D341Med (cell line): ENCODE measurements around the gene IFIT3.
"Not testable (repeated sequence)": the region's sequence is repeated elsewhere in the genome, so short reads cannot be mapped to it uniquely, and the experiment has no call there.

Source experiments
- DNase-seq: peaks from one replicate; pipeline ENCODE4 v3.0.0; 2012; ENCODE audit warnings: low spot score

The IFIT3 gene

DNA sequence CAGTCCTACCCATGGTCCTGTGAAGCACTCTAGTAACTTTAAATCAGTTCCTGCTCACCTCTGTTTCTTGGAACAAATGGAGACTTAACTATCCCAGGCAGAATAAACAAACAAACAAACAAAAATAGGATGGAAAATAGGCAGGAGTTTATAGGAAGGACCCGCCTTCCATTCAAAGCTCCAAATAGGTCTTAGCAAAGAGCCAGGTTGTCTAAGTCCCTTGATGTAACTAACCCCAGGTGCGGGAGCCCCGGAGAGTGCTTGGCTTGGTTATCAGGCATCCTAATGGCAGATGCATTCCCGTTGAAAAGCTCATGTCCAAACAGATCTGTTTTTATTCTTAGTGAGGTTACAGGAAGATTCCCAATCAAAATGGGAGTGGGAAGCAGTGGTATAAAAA lies 23.8 kb upstream of the IFIT3 start:
- no peak for DNase-seq

DNA sequence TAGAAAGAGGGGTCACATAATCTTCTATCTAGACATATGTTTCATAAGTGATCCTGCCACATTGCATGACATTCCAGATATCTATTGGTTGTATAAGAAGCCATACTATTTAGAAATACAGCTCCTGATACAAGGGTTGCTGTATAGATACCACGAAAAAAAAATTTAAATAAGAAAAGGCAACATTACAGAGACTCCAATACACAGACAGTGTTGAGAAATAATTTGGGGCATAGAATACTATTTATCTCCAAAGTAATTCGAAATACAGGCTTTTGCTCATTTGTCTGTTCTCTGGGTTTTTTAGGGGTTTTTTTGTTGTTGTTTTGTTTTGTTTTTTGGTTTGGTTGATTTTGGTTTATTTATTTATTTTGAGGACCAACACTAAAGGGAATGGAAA lies 23.4 kb upstream of the IFIT3 start:
- no peak for DNase-seq

DNA sequence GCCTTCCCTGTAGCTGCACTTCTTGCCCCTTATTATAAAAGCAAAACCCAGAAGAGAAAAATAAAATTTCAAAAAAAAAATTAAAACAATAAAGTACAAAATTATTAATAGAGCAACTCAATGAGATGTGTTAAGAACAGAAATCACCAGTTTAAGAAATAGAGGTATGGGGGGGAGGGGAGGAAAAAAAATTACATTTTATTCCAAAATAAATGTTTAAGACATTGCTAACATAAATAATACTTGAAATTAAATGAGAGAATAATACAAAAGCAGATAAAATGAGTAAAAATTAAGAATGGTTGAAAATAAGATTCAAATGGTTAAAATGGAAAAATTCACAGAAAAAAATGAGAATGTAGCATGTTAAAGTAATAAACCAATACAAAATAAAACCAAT lies 22.9 kb upstream of the IFIT3 start:
- no peak for DNase-seq

DNA sequence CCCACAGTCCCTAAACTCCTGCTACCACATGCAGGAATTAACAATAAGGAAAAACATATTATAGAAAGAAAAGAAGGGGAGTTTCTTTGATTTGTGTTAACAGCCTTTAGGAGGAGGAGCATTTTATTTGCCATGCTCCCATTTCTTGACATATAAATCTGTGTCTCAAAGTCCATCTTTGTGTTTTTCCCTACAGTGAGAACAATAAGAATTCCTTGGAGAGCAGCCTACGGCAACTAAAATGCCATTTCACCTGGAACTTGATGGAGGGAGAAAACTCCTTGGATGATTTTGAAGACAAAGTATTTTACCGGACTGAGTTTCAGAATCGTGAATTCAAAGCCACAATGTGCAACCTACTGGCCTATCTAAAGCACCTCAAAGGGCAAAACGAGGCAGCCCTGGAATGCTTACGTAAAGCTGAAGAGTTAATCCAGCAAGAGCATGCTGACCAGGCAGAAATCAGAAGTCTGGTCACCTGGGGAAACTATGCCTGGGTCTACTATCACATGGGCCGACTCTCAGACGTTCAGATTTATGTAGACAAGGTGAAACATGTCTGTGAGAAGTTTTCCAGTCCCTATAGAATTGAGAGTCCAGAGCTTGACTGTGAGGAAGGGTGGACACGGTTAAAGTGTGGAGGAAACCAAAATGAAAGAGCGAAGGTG lies 21.9 kb upstream of the IFIT3 start:
- no peak for DNase-seq

DNA sequence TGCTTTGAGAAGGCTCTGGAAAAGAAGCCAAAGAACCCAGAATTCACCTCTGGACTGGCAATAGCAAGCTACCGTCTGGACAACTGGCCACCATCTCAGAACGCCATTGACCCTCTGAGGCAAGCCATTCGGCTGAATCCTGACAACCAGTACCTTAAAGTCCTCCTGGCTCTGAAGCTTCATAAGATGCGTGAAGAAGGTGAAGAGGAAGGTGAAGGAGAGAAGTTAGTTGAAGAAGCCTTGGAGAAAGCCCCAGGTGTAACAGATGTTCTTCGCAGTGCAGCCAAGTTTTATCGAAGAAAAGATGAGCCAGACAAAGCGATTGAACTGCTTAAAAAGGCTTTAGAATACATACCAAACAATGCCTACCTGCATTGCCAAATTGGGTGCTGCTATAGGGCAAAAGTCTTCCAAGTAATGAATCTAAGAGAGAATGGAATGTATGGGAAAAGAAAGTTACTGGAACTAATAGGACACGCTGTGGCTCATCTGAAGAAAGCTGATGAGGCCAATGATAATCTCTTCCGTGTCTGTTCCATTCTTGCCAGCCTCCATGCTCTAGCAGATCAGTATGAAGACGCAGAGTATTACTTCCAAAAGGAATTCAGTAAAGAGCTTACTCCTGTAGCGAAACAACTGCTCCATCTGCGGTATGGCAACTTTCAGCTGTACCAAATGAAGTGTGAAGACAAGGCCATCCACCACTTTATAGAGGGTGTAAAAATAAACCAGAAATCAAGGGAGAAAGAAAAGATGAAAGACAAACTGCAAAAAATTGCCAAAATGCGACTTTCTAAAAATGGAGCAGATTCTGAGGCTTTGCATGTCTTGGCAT lies 21.1 kb upstream of the IFIT3 start:
- no peak for DNase-seq

DNA sequence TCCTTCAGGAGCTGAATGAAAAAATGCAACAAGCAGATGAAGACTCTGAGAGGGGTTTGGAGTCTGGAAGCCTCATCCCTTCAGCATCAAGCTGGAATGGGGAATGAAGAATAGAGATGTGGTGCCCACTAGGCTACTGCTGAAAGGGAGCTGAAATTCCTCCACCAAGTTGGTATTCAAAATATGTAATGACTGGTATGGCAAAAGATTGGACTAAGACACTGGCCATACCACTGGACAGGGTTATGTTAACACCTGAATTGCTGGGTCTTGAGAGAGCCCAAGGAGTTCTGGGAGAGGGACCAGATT lies 20.6 kb upstream of the IFIT3 start:
- DNase-seq = no peak

DNA sequence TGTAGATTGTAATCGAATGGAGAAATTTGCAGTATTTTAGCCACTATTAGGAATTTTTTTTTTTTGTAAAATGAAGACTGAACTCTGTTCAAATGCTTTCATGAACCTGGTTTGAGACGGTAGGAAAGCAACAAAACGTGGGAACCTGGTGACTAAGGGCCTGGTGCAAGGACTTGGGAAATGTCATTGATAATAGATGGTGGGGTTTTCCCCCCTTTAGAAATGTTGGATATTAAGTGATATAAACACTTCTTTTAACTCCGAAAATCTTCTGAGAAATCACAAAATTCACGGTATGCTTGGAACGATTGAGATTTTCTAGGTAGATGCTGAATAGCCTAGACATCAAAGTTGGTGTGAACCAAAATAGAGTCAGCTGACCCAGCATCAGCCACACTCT lies 19.5 kb upstream of the IFIT3 start:
- DNase-seq = no peak

DNA sequence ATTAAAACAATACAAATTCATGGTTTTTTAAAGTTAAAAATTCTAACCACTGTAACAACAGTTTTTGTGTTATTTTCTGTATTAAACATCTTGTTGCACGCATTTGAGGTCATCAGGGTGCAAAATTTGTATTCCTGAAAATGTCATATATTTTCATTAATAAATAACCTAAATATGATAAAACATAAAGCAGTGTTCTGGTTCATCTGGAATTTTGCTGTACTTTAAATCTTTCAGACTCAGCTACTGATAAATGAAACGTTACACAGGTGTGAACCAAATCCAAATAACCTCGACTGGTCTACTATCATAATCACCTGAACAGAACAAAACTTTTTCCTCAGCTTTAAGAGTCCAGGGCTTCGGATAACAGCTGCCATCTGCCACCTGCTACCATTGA lies 19.1 kb upstream of the IFIT3 start:
- no peak for DNase-seq

DNA sequence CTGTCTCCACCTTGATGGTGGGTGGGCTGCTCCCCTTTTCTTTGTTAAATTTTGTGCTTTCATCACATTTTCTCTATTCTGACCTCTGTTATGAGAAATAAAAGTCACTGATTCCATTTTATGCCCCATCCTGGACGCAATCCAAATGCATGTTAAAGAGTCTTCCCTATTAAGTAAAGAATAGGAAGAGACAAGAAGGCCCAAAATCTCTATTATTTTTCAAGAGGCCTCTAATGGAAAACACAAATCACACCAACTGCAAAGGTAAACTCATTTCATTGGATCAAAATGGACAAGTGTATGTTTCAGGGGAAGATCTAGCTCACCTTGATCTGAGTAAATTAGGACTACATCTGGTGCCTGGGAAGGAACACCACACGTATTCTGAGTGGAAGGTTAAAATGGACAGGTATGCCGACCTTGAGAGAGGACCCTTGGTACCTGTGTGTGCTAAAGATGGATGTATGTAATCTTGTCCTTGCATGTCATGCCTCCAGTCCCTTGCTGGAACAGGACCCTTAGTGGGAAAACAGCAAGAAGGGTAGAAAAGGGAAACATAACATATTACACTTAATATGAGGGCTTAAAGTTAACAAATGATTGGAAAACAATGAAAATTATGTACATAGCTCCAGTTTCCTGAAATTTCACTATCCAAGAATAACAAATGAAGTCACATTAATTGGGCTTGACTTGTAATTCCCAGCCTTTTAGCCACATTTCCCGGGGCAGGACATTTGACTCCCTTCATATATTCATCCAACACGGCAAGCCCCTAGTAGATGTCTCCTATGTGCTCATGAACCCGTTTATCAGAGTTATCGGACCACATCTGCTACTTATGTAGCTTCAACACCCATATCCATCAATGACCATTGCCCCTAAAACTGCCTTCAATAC lies 18.4 kb upstream of the IFIT3 start:
- DNase-seq = no peak

DNA sequence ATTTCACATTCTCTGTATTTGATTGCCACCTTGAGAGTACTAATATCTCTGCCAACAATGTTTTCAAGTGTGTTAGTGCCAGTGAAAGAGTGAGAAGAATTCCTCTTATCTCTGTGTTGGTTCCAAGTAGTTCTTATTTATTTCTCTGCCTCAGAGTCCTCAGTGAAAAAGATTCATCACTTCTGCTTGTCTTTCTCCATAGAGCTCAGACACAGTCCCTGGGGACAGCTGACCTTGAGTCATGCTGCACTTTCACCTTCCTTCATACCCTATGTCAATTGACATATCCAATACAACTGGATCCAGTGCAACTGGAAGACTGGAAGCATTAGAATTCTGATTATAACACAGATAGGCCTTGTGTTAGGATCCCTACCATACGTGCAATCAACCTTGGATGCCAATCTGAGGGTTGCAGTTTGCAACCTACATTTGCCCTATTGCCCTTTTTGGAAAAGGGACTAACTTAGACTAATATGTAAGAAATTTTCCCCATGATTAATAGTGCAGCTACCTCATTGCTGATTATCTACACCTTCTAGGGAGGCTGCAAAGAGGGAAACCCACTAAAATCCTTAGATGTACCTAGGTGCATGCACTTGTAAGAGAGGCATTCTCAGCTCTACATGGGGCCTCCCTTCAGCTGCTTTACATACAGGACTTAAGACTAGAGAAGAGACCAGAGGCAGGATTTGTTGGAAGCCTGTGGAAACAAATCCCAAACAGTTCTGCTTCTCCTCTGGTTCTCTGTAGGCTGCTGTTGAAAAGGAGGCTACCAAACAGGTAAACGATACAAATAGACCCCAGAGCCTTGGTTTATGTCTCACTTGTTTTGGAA lies 17.5 kb upstream of the IFIT3 start:
- no peak for DNase-seq

DNA sequence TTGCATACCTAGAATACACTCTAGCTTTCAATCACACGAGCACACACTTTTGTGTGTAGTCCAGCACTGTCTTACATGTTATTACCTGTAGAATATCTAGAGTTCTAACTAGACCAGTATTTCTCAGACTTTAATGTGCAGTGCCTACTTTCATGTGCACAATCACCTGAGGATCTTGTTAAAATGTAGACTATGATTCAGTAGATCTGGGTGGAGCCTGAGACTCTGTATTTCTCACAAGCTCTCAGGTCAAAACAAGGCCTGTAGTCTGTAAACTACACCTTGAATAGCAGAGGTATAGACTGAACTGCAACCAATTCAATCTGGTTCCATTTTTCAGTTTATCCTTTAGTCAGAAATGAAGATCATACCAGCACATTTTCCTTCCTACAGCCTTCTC lies 14.8 kb upstream of the IFIT3 start:
- DNase-seq = no peak

DNA sequence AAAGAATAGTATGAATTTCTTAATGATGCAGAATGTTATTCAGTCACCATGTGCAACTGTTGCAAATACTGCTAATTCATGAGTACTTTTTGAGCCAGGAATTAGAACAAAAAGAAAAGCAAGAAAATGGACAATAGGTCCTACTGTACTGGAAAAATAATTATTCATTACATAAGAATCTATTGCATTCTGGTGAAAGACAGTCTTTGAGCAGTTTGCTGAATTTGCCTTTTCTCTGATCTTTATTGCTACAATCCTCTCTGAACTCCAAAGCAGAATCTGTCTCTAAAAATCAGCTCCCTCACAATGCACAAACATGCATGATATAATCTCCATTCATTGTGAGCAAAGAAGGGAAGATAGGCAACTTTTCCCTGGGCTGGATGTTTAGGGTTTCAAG lies 13.1 kb upstream of the IFIT3 start:
- DNase-seq = no peak

DNA sequence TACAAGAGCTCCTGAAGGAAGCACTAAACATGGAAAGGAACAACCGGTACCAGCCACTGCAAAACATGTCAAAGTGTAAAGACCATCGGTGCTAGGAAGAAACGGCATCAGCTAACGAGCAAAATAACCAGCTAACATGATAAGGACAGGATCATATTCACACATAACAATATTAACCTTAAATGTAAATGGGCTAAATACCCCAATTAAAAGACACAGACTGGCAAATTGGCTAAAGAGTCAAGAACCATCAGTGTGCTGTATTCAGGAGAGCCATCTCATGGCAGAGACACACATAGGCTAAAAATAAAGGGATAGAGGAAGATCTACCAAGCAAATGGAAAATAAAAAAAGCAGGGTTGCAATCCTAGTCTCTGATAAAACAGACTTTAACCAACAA lies 9.8 kb upstream of the IFIT3 start:
- DNase-seq = not testable (repeated sequence)

DNA sequence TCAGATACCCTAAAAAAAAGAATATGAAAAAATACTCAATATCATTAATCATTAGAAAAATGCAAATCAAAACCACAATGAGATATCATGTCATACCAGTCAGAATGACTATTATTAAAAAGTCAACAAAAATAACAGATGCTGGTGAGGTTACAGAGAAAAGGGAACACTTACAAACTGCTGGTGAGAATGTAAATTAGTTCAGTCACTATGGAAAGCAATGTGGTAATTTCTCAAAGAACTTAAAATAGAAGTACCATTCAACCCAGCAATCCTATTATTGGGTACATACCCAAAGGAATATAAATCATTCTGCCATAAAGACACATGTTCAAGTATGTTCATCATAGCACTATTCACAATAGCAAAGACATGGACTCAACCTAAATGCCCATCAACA lies 2.7 kb upstream of the IFIT3 start:
- not testable (repeated sequence) for DNase-seq

DNA sequence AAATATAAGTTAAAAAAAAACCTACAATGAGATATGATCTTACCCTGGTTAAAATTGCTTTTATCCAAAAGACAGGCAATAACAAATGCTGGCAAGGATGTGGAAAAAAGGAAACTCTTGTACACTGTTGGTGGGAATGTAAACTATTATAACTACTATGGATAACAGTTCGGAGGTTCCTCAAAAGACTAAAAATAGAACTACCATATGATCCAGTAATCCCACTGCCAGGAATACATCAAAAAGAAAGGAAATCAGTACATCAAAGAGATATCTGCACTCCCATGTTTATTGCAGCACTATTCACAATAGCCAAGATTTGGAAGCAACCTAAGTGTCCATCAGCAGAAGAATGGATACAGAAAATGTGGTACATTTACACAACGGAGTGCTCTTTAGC lies 1.9 kb upstream of the IFIT3 start:
- DNase-seq = not testable (repeated sequence)

DNA sequence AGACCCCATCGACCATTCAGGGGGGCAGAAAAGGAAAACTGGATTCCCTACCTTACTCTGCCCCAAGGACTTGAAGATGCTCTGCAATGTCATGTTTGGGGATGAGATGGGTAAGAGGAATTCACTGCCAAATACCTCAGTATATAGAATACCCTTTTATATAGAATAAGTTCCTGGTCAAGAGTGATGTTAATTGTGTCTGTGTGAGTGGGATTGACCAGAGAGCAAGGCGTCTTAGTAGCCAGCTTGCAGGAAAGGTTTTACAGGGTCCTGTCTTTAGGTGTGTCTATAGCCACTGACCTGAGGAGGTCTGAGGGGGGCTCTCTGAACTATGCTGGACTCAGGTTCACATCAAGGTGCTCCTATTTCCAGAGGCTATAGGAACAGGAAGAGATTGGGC lies 1.4 kb downstream of the IFIT3 start:
- DNase-seq = no peak

DNA sequence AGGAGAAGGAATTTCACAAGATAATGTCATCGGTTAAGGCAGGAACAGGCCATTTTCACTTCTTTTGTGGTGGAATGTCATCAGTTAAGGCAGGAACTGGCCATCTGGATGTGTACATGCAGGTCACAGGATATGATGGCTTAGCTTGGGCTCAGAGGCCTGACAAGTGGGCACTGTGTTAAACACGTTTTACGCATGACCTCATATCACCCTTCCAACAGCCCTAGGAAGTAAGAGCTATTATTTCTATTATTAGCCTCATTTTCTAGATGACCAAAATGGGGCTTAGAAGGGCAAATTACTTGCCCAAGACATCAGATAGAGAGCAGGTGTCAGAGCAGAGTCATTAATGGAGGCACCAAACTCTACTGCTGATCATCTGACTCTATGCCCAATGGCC lies 2.2 kb downstream of the IFIT3 start:
- not testable (repeated sequence) for DNase-seq

DNA sequence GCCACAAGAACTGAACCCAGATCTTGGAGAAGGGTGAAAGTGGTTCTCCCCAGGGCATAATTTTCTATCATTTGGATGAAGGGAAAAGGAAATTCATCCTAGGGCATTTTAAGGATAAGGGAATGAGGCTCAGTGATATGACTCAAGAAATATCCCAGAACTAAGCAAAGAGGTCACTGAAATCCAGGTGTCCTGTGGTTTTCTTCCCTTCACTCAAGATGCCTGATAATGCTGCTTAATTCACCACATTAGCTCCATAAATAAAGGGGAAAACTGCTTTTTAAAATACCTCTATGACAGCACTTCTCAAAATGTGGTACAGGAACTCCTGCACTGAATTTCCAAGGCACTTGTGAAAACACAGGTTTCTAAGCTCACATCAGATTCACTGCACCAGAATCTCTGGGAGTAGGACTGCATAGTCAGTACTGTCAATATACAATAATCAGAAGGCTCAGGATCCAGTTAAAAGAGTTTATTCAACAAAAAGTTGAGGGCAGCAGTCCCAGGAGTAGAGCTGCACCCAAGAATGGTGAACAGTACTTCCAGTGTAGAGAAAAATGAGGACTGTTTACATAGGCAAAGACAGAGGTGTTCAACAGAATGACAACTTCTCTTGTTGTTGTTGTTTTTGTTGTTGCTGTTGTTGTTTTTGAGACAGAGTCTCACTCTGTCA lies 2.9 kb downstream of the IFIT3 start:
- no peak for DNase-seq

DNA sequence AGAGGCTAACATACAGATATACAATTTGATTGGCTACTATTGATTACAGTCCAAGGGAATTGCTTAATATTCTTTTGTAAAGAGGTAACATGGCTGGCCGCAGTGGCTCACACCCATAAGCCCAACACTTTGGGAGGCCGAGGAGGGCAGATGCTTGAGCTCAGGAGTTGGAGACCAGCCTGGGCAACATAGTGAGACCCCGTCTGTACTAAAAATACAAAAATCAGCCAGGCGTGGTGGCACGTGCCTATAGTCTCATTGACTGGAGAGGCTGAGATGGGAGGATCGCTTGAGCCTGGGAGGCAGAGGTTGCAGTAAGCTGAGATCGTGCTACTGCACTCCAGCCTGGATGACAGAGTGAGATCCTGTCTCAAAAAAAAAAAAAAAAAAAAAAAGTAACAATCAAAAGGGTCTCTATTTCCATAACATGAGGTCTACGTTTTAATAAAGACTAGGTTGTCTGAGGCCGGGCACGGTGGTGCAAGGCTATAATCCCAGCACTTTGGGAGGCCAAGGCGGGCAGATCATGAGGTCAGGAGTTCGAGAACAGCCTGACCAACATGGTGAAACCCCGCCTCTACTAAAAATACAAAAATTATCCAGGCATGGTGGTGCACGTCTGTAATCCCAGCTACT lies 3.8 kb downstream of the IFIT3 start:
- DNase-seq = not testable (repeated sequence)

DNA sequence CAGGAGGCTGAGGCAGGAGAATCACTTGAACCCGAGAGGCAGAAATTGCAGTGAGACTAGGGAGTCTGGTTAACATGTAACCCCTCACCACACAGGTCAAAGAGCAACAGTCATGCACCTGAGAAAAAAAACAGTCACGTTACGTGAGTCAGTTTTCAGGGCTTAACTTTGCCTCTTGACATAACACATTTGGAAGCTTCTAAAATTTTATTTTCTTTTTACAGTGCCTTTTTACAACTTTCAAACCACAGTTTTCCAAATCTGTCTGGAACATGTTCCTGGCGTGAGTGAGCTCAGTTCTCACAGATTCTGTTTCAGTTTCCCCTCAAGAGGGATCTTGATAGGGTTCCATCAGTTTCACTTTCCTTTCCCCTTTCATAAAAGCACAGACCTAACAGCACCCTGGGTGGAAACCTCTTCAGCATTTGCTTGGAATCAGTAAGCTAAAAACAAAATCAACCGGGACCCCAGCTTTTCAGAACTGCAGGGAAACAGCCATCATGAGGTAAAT lies 4.4 kb downstream of the IFIT3 start:
- no peak for DNase-seq

DNA sequence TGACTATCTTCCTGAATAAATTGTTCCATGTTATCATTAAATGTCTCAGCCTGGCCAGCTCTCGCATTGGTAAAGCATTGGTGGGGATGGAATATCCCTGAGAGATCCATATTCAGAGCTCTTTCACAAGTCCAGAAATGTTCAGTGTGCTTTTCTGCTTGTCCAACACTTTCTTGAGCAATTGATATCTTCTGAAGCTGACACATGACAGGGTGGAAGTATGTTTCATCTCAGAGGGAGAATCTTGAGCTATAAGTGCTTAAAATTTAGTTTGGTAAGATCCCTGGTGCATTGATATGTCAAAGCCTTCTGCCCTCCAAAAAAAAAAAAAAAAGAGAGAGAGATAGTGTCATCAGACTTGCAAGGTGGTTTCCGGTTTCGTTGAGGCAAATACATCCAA lies 7.4 kb downstream of the IFIT3 start:
- no peak for DNase-seq
